Measurements from ENCODE around the gene TACC2. TPM values are rescaled to one million over a fixed set of nuclear protein-coding genes. Genes with fewer than 3 reads are reported as not detected.

Gene TACC2
- total and polyA plus RNA-seq, 2 donors (not counting 1 experiment from before 2014, with no cell fraction given) = not detected

- Mint-ChIP-seq H3K4me1 (no peaks in the 10 kb centered on the region), H3K27ac (no peak overlapping the region), H3K4me3 (no peak overlapping the region), H3K9me3 (ENCODE audit: insufficient read depth) (no peaks in the 10 kb centered on the region), H3K27me3 (peaks cover 13% of the 10 kb centered on the region)
- Histone ChIP-seq H3K27ac (ENCODE audit: low read length in 2 of 2) (no peak overlapping the region), H3K4me1 (ENCODE audit: control insufficient read depth in 2 of 2, insufficient read depth in 2 of 2, low read length in 2 of 2) (no peaks in the 10 kb centered on the region), H3K36me3 (replicated peaks in 1 of 2; ENCODE audit: control extremely low read depth in 1 of 2, control insufficient read depth in 1 of 2, extremely low read depth in 1 of 2, insufficient read depth in 2 of 2, low read length in 1 of 2) (no peaks in the 10 kb centered on the region), H3K79me2 (ENCODE audit: control insufficient read depth, insufficient read depth, low read length) (no peaks in the 10 kb centered on the region), H3K27me3 (replicated peaks in 1 of 4; ENCODE audit: control extremely low read depth in 1 of 4, control insufficient read depth in 3 of 4, insufficient read depth in 4 of 4, low read length in 3 of 4) (peaks cover 0 to 4% (median 0%) of the 10 kb centered on the region in 4 experiments), H3K4me2 (replicated peaks; ENCODE audit: low read depth, low read length, poor library complexity, severe bottlenecking) (no peak overlapping the region), H2AFZ (ENCODE audit: insufficient read depth, low read depth, low read length, poor library complexity, severe bottlenecking) (no peak overlapping the region), H3K9ac (ENCODE audit: low read length) (no peak overlapping the region), H3K9me3 (ENCODE audit: control extremely low read depth in 1 of 3, control insufficient read depth in 2 of 3, insufficient read depth in 1 of 3, low read length in 2 of 3) (no peaks in the 10 kb centered on the region), H3K4me3 (ENCODE audit: control extremely low read depth in 1 of 5, extremely low read depth in 1 of 5, insufficient read depth in 1 of 5, low read depth in 2 of 5, low read length in 4 of 5) (no peak overlapping the region), H4K20me1 (ENCODE audit: control insufficient read depth, insufficient read depth, low read length, poor library complexity, severe bottlenecking) (no peaks in the 10 kb centered on the region)
- intact Hi-C loops (cut with micrococcal nuclease) = no loop called here
- WGBS (ENCODE audit: insufficient coverage) = 60% methylated on average over 3 of the region's 7 CpGs
- POLR2A ChIA-PET = no interaction called here
- ATAC-seq (ENCODE audit: low read depth) = no peak
- TF ChIP-seq EZH2 (IDR thresholded peaks at IDR 0.05; ENCODE audit: borderline replicate concordance, insufficient read depth, low read depth, low read length, poor library complexity, severe bottlenecking) = no peak
- no peak for TF ChIP-seq CTCF (IDR thresholded peaks at IDR 0.05)
- CTCF ChIA-PET = no interaction called here
- no peak for DNase-seq
These were observed 29.5 kb downstream of the TACC2 start for GRCh38 chr10:122018491-122018890.

DNA sequence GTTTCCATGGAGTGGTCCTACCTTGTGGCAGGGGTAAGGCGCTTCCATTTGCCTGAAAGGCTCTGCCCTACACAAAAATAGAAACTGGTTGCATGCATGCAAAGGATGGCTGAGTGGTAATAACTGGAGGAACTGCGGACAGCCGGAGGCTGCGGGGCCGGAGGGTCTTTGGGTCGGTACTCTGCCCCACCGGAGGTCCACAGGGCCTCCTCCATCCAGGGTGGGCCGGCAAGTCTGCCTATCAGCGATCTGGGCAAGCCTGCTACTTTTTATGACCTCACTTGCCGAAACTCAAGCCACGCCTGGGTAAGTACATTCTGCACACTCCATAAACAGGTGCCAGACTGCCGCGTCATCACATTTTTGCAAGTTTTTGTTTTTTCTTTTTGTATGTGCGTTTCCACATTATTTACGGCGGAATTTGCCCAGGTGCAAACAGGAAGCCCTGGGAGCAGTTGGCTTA is 30.0 kb downstream of the TACC2 start:
- no peak for DNase-seq
- H3K9ac ChIP-seq (ENCODE audit: low read length) = no peak overlapping the region
- Mint-ChIP-seq H3K9me3 (ENCODE audit: insufficient read depth) (no peaks in the 10 kb centered on the region), H3K4me3 (no peak overlapping the region), H3K4me1 (no peaks in the 10 kb centered on the region), H3K27me3 (peaks cover 13% of the 10 kb centered on the region), H3K27ac (no peak overlapping the region)
- H2AFZ ChIP-seq (ENCODE audit: insufficient read depth, low read depth, low read length, poor library complexity, severe bottlenecking) = no peak overlapping the region
- peaks cover 0 to under 1% (median 0%) of the 10 kb centered on the region in 3 donors for H3K9me3 ChIP-seq (ENCODE audit: control extremely low read depth in 1 of 3, control insufficient read depth in 2 of 3, insufficient read depth in 1 of 3, low read length in 2 of 3)
- no peak for ATAC-seq (ENCODE audit: low read depth)
- intact Hi-C loops (cut with micrococcal nuclease) = no loop called here
- no peak overlapping the region for H3K4me2 ChIP-seq (replicated peaks; ENCODE audit: low read depth, low read length, poor library complexity, severe bottlenecking)
- H4K20me1 ChIP-seq (ENCODE audit: control insufficient read depth, insufficient read depth, low read length, poor library complexity, severe bottlenecking) = no peaks in the 10 kb centered on the region
- no peaks in the 10 kb centered on the region for H3K4me1 ChIP-seq (ENCODE audit: control insufficient read depth in 2 of 2, insufficient read depth in 2 of 2, low read length in 2 of 2)
- H3K36me3 ChIP-seq (replicated peaks in 1 of 2; ENCODE audit: control extremely low read depth in 1 of 2, control insufficient read depth in 1 of 2, extremely low read depth in 1 of 2, insufficient read depth in 2 of 2, low read length in 1 of 2) = no peaks in the 10 kb centered on the region
- TF ChIP-seq CTCF (IDR thresholded peaks at IDR 0.05) (no peak), EZH2 (IDR thresholded peaks at IDR 0.05; ENCODE audit: borderline replicate concordance, insufficient read depth, low read depth, low read length, poor library complexity, severe bottlenecking) (no peak)
- H3K27ac ChIP-seq (ENCODE audit: low read length in 2 of 2) = no peak overlapping the region
- H3K27me3 ChIP-seq (replicated peaks in 1 of 4; ENCODE audit: control extremely low read depth in 1 of 4, control insufficient read depth in 3 of 4, insufficient read depth in 4 of 4, low read length in 3 of 4) = peaks cover 0 to 4% (median 0%) of the 10 kb centered on the region in 4 experiments
- WGBS (ENCODE audit: insufficient coverage) = 88% methylated on average over 12 of the region's 16 CpGs
- no peaks in the 10 kb centered on the region for H3K79me2 ChIP-seq (ENCODE audit: control insufficient read depth, insufficient read depth, low read length)
- CTCF ChIA-PET = no interaction called here
- H3K4me3 ChIP-seq (ENCODE audit: control extremely low read depth in 1 of 5, extremely low read depth in 1 of 5, insufficient read depth in 1 of 5, low read depth in 2 of 5, low read length in 4 of 5) = no peak overlapping the region
- POLR2A ChIA-PET = no interaction called here

Data from B cell (primary cell).